Karpas-422 (cell line): Measurements from ENCODE around the gene PROC. TPM values are rescaled to one million over a fixed set of nuclear protein-coding genes. Genes with fewer than 3 reads are reported as not detected.

ENCODE experiments used
- DNase-seq: peaks from one replicate; pipeline ENCODE4 v3.0.0-alpha.2; 2015
- H2AFZ ChIP-seq: fragments of 200-600 bp; sonication (generic); 2 replicates; pipeline ENCODE4 v1.6.1; 2014; ENCODE audit warnings: antibody characterized with exemption, low read length, mixed read lengths
- H3K27ac ChIP-seq: fragments of 200-600 bp; sonication (generic); 2 replicates; pipeline ENCODE4 v1.5.1; 2014; ENCODE audit warnings: mild to moderate bottlenecking, low read length, moderate library complexity
- H3K27me3 ChIP-seq: fragments of 200-600 bp; sonication (generic); 2 replicates; pipeline ENCODE4 v1.6.1; 2014; ENCODE audit warnings: low read length, mixed read lengths
- H3K36me3 ChIP-seq: fragments of 200-600 bp; sonication (generic); 2 replicates; pipeline ENCODE4 v1.6.1; 2014; ENCODE audit warnings: low read length, mixed read lengths; ENCODE audit not compliant: insufficient read depth
- H3K4me1 ChIP-seq: fragments of 200-600 bp; sonication (generic); 2 replicates; pipeline ENCODE4 v1.6.1; 2014; ENCODE audit warnings: mild to moderate bottlenecking, low read length, mixed read lengths
- H3K4me2 ChIP-seq: fragments of 200-600 bp; sonication (generic); 2 replicates; pipeline ENCODE4 v1.6.1; 2014; ENCODE audit warnings: low read length, low read depth, mild to moderate bottlenecking; ENCODE audit not compliant: poor library complexity, severe bottlenecking
- H3K4me3 ChIP-seq: fragments of 200-600 bp; sonication (generic); 2 replicates; pipeline ENCODE4 v1.5.1; 2014; ENCODE audit warnings: mild to moderate bottlenecking, antibody characterized with exemption, low read length, mixed read lengths
- H3K79me2 ChIP-seq: fragments of 200-600 bp; sonication (generic); 2 replicates; pipeline ENCODE4 v1.6.1; 2014; ENCODE audit warnings: mild to moderate bottlenecking, low read length, mixed read lengths
- H3K9ac ChIP-seq: fragments of 200-600 bp; sonication (generic); 2 replicates; pipeline ENCODE4 v1.6.0; 2014; ENCODE audit warnings: low read length
- H3K9me2 ChIP-seq: fragments of 200-600 bp; sonication (generic), shearing (Covaris generic); replicated peaks from 2 replicates; pipeline ENCODE4 v1.6.0; 2014; ENCODE audit warnings: mild to moderate bottlenecking, low read length, moderate library complexity; ENCODE audit not compliant: insufficient read depth
- H3K9me3 ChIP-seq: fragments of 300-700, 200-600 bp; sonication (generic); 2 replicates; pipeline ENCODE4 v1.6.1; 2014; ENCODE audit warnings: low read length, mixed read lengths
- H4K20me1 ChIP-seq: fragments of 200-600 bp; sonication (generic); 2 replicates; pipeline ENCODE4 v1.6.1; 2014; ENCODE audit warnings: mild to moderate bottlenecking, antibody characterized with exemption, low read length, low read depth; ENCODE audit not compliant: insufficient read depth
- total RNA-seq: library from RNA; depleted of rRNA; stranded (reverse); fragments of >200 nt; shearing (Covaris generic); gene quantifications from 2 replicates; pipeline ENCODE4 v1.2.3, GENCODE V29; 2014; ENCODE audit warnings: low replicate concordance

Gene PROC
- total RNA-seq, 1 experiment from 2014 or later: not detected

- no peak for DNase-seq
- Histone ChIP-seq H3K79me2 (no peaks in the 10 kb centered on the region), H3K4me1 (no peaks in the 10 kb centered on the region), H3K9me3 (no peaks in the 10 kb centered on the region), H3K4me3 (no peak overlapping the region), H4K20me1 (no peaks in the 10 kb centered on the region), H3K27ac (no peak overlapping the region), H3K9me2 (no peaks in the 10 kb centered on the region), H3K4me2 (no peak overlapping the region), H3K27me3 (no peaks in the 10 kb centered on the region), H2AFZ (no peak overlapping the region), H3K9ac (no peak overlapping the region), H3K36me3 (no peaks in the 10 kb centered on the region)
Observed at GRCh38 chr2:127462461-127462860, 44.2 kb downstream of the PROC start.

GRCh38 chr2:127463155-127463991, 45.1 kb downstream of the PROC start:
- H3K9ac ChIP-seq: no peak overlapping the region
- H3K4me1 ChIP-seq: no peaks in the 10 kb centered on the region

GRCh38 chr2:127464470-127465257, 46.4 kb downstream of the PROC start:
- H3K9me2 ChIP-seq: no peaks in the 10 kb centered on the region
- no peak overlapping the region for H3K27ac ChIP-seq
- DNase-seq: no peak
- no peaks in the 10 kb centered on the region for H3K9me3 ChIP-seq
- no peak overlapping the region for H3K4me3 ChIP-seq
- H3K27me3 ChIP-seq: no peaks in the 10 kb centered on the region
- H3K79me2 ChIP-seq: no peaks in the 10 kb centered on the region
- H3K9ac ChIP-seq: no peak overlapping the region
- no peak overlapping the region for H2AFZ ChIP-seq
- H3K4me1 ChIP-seq: no peaks in the 10 kb centered on the region
- no peaks in the 10 kb centered on the region for H4K20me1 ChIP-seq
- H3K36me3 ChIP-seq: peaks cover 5% of the 10 kb centered on the region; the same call in 1 of the 2 replicates
- no peak overlapping the region for H3K4me2 ChIP-seq

More at GRCh38 chr2:127463155-127463991, 45.1 kb downstream of the PROC start:
- Histone ChIP-seq H2AFZ (no peak overlapping the region), H3K79me2 (no peaks in the 10 kb centered on the region), H3K9me3 (no peaks in the 10 kb centered on the region), H3K4me3 (no peak overlapping the region), H4K20me1 (no peaks in the 10 kb centered on the region), H3K36me3 (no peaks in the 10 kb centered on the region), H3K4me2 (no peak overlapping the region), H3K9me2 (no peaks in the 10 kb centered on the region), H3K27ac (no peak overlapping the region), H3K27me3 (no peaks in the 10 kb centered on the region)
- DNase-seq: no peak

- H3K4me3 ChIP-seq: no peak overlapping the region
- H3K4me2 ChIP-seq: no peak overlapping the region
- no peaks in the 10 kb centered on the region for H3K9me3 ChIP-seq
- no peaks in the 10 kb centered on the region for H4K20me1 ChIP-seq
- H3K36me3 ChIP-seq: peaks cover 10% of the 10 kb centered on the region; the same call in 1 of the 2 replicates
- H2AFZ ChIP-seq: no peak overlapping the region
- H3K9ac ChIP-seq: no peak overlapping the region
- no peaks in the 10 kb centered on the region for H3K9me2 ChIP-seq
- no peak overlapping the region for H3K27ac ChIP-seq
- H3K79me2 ChIP-seq: no peaks in the 10 kb centered on the region
- DNase-seq: no peak
- no peaks in the 10 kb centered on the region for H3K27me3 ChIP-seq
- no peaks in the 10 kb centered on the region for H3K4me1 ChIP-seq
Observed at GRCh38 chr2:127465258-127465657, 47.0 kb downstream of the PROC start.

DNA sequence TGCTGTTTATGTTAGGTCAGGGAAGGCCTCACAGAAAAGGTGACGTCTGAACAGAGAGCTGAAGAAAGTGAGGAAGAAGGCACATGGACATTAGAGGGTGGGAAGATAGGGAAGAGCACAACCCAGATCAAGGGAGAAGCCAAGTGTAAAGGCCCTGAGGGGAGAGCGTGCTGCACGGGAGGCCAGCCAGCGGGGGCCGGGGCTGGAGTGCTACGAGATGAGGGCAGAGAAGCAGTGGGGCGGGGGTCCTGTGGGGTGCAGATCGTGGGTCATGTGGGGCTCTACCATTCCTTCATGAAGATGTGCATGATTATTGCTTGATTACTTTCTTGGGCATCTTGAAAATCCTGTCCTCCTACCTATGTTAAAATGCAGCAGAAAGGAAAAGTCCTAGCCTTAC, 50.8 kb downstream of the PROC start:
- Histone ChIP-seq H3K27ac (no peak overlapping the region), H3K9me2 (no peaks in the 10 kb centered on the region), H4K20me1 (no peaks in the 10 kb centered on the region), H3K9me3 (no peaks in the 10 kb centered on the region), H3K4me3 (no peak overlapping the region), H3K36me3 (peaks cover 10% of the 10 kb centered on the region; the same call in 1 of the 2 replicates), H3K79me2 (no peaks in the 10 kb centered on the region), H3K9ac (no peak overlapping the region), H2AFZ (no peak overlapping the region), H3K27me3 (no peaks in the 10 kb centered on the region), H3K4me2 (no peak overlapping the region), H3K4me1 (peaks cover 21% of the 10 kb centered on the region)
- no peak for DNase-seq

DNA sequence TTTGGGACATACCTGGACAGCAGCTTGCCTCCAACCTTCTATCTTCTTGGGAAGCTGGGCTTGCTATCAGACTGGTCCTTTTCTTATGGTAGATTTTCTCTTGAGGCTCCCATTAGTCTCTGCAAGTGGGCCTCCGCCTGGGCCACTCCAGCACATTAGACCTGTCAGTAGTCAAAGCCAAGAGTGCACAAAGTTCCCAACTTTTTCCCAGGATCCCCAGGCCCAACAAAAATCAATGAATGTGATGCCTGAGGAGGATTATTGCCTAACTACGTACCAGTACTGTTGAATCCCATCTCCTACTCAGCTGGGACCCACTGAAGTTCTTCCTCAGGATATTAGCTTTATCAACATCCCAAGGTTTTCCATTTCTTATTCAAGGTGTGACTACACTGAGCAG, 51.7 kb downstream of the PROC start:
- Histone ChIP-seq H3K9ac (no peak overlapping the region), H3K27me3 (no peaks in the 10 kb centered on the region), H3K27ac (no peak overlapping the region), H2AFZ (no peak overlapping the region), H4K20me1 (no peaks in the 10 kb centered on the region), H3K9me3 (no peaks in the 10 kb centered on the region), H3K9me2 (no peaks in the 10 kb centered on the region), H3K4me1 (peaks cover 21% of the 10 kb centered on the region), H3K79me2 (no peaks in the 10 kb centered on the region), H3K4me3 (no peak overlapping the region), H3K4me2 (no peak overlapping the region), H3K36me3 (peaks cover 10% of the 10 kb centered on the region; the same call in 1 of the 2 replicates)
- no peak for DNase-seq

DNA sequence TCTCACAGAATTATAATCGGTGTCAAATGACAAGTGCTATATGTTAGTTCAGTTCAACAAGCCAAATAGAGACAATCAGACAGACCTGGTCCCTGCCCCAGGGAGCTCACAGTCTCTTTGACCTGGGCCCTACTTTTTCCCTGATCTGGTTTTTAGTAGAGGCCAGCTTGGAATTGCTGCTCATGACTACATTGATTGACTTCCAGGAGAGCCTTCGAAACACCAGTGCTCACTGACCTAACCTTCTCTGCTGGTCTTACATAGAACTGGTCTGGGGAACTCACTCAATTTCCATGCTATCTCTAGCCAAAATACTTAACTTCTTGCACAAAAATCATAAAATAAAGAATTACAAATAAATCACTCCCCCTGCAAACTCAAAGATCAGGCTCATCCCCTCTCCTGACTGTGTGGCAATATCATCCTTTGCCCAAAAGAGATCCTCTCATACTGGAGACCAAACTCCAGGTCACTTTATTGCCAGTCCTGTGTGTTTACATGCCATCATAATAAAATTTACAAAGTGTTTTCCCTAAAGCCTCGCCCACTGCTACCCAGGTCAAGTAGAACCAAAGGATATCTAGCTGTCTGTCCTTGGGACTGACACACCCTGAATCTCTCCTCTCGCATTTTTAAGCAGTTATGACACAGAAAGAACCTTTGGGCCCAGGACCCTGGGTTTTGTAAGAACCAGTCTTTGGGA, 53.2 kb downstream of the PROC start:
- H3K9ac ChIP-seq: no peak overlapping the region
- peaks cover 21% of the 10 kb centered on the region for H3K4me1 ChIP-seq
- no peaks in the 10 kb centered on the region for H3K9me2 ChIP-seq
- peaks cover 9% of the 10 kb centered on the region for H3K9me3 ChIP-seq
- 0 out of 2 replicates have a peak overlapping the region, but pooled peaks have one; percentile 47 for H3K27ac ChIP-seq
- 0 out of 2 replicates have a peak, but pooled peaks cover 7% of the 10 kb centered on the region for H3K79me2 ChIP-seq
- no peak overlapping the region for H2AFZ ChIP-seq
- no peaks in the 10 kb centered on the region for H4K20me1 ChIP-seq
- peak overlapping the region; percentile 49 for H3K4me2 ChIP-seq
- H3K36me3 ChIP-seq: peaks cover 19% of the 10 kb centered on the region
- no peaks in the 10 kb centered on the region for H3K27me3 ChIP-seq
- DNase-seq: peak; percentile 67
- no peak overlapping the region for H3K4me3 ChIP-seq

DNA sequence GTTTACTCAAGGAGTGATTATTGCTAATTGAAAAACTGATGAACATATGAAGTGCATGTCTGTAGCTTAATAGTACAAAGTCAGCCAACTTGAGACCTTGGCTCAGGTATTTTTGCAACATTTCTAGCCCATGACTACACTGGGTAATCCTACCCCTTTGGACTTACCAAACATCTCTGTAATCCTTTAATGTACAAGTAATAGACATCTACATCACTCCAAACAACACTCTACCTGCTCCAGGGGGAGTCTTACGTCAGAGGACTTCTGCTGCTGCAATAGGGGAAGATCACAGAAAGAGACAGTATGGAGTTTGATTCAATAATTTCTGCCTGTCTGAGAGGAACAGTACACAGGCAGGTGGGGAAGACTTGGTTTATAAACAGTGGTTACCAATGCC, 54.0 kb downstream of the PROC start:
- no peaks in the 10 kb centered on the region for H3K9me2 ChIP-seq
- no peak overlapping the region for H3K4me2 ChIP-seq
- no peak overlapping the region for H3K27ac ChIP-seq
- no peak overlapping the region for H3K9ac ChIP-seq
- H3K36me3 ChIP-seq: peaks cover 21% of the 10 kb centered on the region
- no peaks in the 10 kb centered on the region for H4K20me1 ChIP-seq
- peaks cover 21% of the 10 kb centered on the region for H3K4me1 ChIP-seq
- H3K79me2 ChIP-seq: 0 out of 2 replicates have a peak, but pooled peaks cover 10% of the 10 kb centered on the region
- no peak for DNase-seq
- H3K4me3 ChIP-seq: no peak overlapping the region
- H3K27me3 ChIP-seq: no peaks in the 10 kb centered on the region
- peaks cover 12% of the 10 kb centered on the region for H3K9me3 ChIP-seq
- no peak overlapping the region for H2AFZ ChIP-seq
